Hepatocyte (in vitro differentiated cells): ENCODE measurements around the gene PLD2.

Experiments used
- CTCF ChIP-seq: fragments of 200-600 bp; sonication (generic); IDR thresholded peaks from 2 replicates; pipeline ENCODE4 v1.5.1; 2016; ENCODE audit warnings: antibody characterized with exemption, mild to moderate bottlenecking; ENCODE audit not compliant: poor library complexity
- EZH2 ChIP-seq: fragments of 200-600 bp; sonication (generic); IDR thresholded peaks from 2 replicates; pipeline ENCODE4 v1.6.1; 2016; ENCODE audit warnings: antibody characterized with exemption, mild to moderate bottlenecking, borderline replicate concordance
- EZH2phosphoT487 ChIP-seq: fragments of 200-600 bp; sonication (generic); IDR thresholded peaks from one replicate; pipeline ENCODE4 v1.6.1; 2018; ENCODE audit warnings: antibody characterized with exemption, mild to moderate bottlenecking, low read depth, moderate library complexity; ENCODE audit not compliant: unreplicated experiment, severe bottlenecking

GRCh38 chr17:4802228-4802627 lies 4.7 kb upstream of the PLD2 start, which contains the start of gene C17orf114:
- TF ChIP-seq CTCF (no peak), EZH2 (no peak), EZH2phosphoT487 (no peak)
